OCI-LY1 (cell line): Measurements from ENCODE around the gene COL6A3.

ENCODE experiments used
- H2AFZ ChIP-seq: fragments of 200-600 bp; sonication (generic), shearing (Covaris generic); 2 replicates; pipeline ENCODE4 v1.6.0; 2014; ENCODE audit warnings: antibody characterized with exemption, mild to moderate bottlenecking, low read length
- H3F3A ChIP-seq: fragments of 200-600 bp; sonication (generic), shearing (Covaris generic); 2 replicates; pipeline ENCODE4 v1.6.0; 2014; ENCODE audit warnings: mild to moderate bottlenecking, antibody characterized with exemption, low read length, moderate library complexity; ENCODE audit not compliant: insufficient read depth
- H3K27ac ChIP-seq: fragments of 200-600 bp; sonication (generic); 2 replicates; pipeline ENCODE4 v1.5.1; 2014; ENCODE audit warnings: low read length, mixed run types, mild to moderate bottlenecking, low read depth; ENCODE audit not compliant: poor library complexity, severe bottlenecking
- H3K27me3 ChIP-seq: fragments of 200-600 bp; sonication (generic); 2 replicates; pipeline ENCODE4 v1.6.0; 2014; ENCODE audit warnings: antibody characterized with exemption, mild to moderate bottlenecking, low read length, moderate library complexity; ENCODE audit not compliant: insufficient read depth
- H3K36me3 ChIP-seq: fragments of 200-600 bp; sonication (generic); 2 replicates; pipeline ENCODE4 v1.6.1; 2014; ENCODE audit warnings: mild to moderate bottlenecking, antibody characterized with exemption, low read length, moderate library complexity, mixed read lengths; ENCODE audit not compliant: insufficient read depth
- H3K4me1 ChIP-seq: fragments of 200-600 bp; sonication (generic); 2 replicates; pipeline ENCODE4 v1.5.1; 2014; ENCODE audit warnings: mild to moderate bottlenecking, low read length, moderate library complexity; ENCODE audit not compliant: insufficient read depth, severe bottlenecking
- H3K4me2 ChIP-seq: fragments of 200-600 bp; sonication (generic), shearing (Covaris generic); 2 replicates; pipeline ENCODE4 v1.6.1; 2014; ENCODE audit warnings: low read length
- H3K4me3 ChIP-seq: fragments of 200-600 bp; sonication (generic); 2 replicates; pipeline ENCODE4 v1.5.1; 2014; ENCODE audit warnings: low read length, low read depth, mild to moderate bottlenecking, mixed read lengths; ENCODE audit not compliant: poor library complexity, severe bottlenecking
- H3K79me2 ChIP-seq: fragments of 200-600 bp; shearing (Covaris generic); 2 replicates; pipeline ENCODE4 v1.6.1; 2016; ENCODE audit warnings: mixed run types, low read length, mixed read lengths; ENCODE audit not compliant: insufficient read depth
- H3K9ac ChIP-seq: fragments of 200-600 bp; sonication (generic), shearing (Covaris generic); 2 replicates; pipeline ENCODE4 v1.6.1; 2014; ENCODE audit warnings: mild to moderate bottlenecking, low read length, mixed read lengths
- H3K9me2 ChIP-seq: fragments of 200-600 bp; sonication (generic), shearing (Covaris generic); 2 replicates; pipeline ENCODE4 v1.6.1; 2014; ENCODE audit warnings: low read depth, mild to moderate bottlenecking, low read length, mixed read lengths
- H3K9me3 ChIP-seq: fragments of 200-600 bp; shearing (Covaris generic); 2 replicates; pipeline ENCODE4 v1.6.1; 2014; ENCODE audit warnings: low read length, mixed read lengths
- H4K20me1 ChIP-seq: fragments of 200-600 bp; sonication (generic), shearing (Covaris generic); 2 replicates; pipeline ENCODE4 v1.6.0; 2016; ENCODE audit warnings: mild to moderate bottlenecking, low read length; ENCODE audit not compliant: insufficient read depth
- EZH2 ChIP-seq: fragments of 200-600 bp; sonication (generic), shearing (Covaris generic); IDR thresholded peaks from 2 replicates; pipeline ENCODE4 v1.8.0; 2017; ENCODE audit warnings: borderline replicate concordance, mixed run types, mild to moderate bottlenecking, antibody characterized with exemption, low read length, moderate library complexity, mixed read lengths
- TF ChIP-seq, protein P1 (sequence below): fragments of 200-600 bp; sonication (generic), shearing (Covaris generic); IDR thresholded peaks from 2 replicates; pipeline ENCODE4 v1.5.1; 2017; ENCODE audit warnings: mild to moderate bottlenecking, antibody characterized with exemption, low read length, moderate library complexity, mixed read lengths

The COL6A3 gene

DNA sequence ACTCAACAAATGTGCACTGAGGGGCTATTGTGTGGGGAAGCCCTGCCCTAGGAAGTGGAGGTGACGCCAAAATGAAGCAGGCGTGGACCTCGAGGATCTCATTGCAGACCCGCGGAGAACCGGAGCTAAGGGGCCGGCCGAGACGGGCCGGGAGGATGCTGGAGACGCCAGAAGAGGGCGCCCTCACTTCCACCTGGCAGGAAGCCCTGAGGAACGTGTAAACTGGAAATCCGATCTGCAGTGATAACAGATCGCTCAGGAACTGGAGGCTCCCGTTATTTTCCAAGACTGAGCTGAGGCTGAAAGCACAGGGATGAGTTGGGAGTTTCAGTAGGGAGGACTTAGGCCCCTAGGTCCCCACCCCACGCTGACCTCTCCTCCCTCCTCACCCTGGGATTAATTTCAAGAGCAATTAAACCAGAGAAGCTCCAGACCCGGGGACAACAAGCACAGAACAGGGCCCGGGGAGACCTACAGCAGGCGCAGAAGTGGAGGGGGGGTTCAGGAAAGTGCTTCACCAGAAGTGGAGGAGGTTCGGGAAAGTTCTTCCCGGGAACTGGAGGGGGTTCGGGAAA lies 7.7 kb upstream of the COL6A3 start:
- H2AFZ ChIP-seq: no peak overlapping the region
- no peaks in the 10 kb centered on the region for H3K9me2 ChIP-seq
- no peaks in the 10 kb centered on the region for H4K20me1 ChIP-seq
- no peak overlapping the region for H3K4me2 ChIP-seq
- no peaks in the 10 kb centered on the region for H3K9me3 ChIP-seq
- H3K36me3 ChIP-seq: no peaks in the 10 kb centered on the region
- H3K4me3 ChIP-seq: no peak overlapping the region
- H3K79me2 ChIP-seq: no peaks in the 10 kb centered on the region
- no peak overlapping the region for H3K9ac ChIP-seq
- 0 out of 2 replicates have a peak, but pooled peaks cover 12% of the 10 kb centered on the region for H3K27me3 ChIP-seq
- H3K4me1 ChIP-seq: no peaks in the 10 kb centered on the region
- TF ChIP-seq, protein P1, sequence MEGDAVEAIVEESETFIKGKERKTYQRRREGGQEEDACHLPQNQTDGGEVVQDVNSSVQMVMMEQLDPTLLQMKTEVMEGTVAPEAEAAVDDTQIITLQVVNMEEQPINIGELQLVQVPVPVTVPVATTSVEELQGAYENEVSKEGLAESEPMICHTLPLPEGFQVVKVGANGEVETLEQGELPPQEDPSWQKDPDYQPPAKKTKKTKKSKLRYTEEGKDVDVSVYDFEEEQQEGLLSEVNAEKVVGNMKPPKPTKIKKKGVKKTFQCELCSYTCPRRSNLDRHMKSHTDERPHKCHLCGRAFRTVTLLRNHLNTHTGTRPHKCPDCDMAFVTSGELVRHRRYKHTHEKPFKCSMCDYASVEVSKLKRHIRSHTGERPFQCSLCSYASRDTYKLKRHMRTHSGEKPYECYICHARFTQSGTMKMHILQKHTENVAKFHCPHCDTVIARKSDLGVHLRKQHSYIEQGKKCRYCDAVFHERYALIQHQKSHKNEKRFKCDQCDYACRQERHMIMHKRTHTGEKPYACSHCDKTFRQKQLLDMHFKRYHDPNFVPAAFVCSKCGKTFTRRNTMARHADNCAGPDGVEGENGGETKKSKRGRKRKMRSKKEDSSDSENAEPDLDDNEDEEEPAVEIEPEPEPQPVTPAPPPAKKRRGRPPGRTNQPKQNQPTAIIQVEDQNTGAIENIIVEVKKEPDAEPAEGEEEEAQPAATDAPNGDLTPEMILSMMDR: peak; percentile 81
- TF ChIP-seq EZH2: no peak
- no peaks in the 10 kb centered on the region for H3F3A ChIP-seq
- H3K27ac ChIP-seq: no peak overlapping the region

DNA sequence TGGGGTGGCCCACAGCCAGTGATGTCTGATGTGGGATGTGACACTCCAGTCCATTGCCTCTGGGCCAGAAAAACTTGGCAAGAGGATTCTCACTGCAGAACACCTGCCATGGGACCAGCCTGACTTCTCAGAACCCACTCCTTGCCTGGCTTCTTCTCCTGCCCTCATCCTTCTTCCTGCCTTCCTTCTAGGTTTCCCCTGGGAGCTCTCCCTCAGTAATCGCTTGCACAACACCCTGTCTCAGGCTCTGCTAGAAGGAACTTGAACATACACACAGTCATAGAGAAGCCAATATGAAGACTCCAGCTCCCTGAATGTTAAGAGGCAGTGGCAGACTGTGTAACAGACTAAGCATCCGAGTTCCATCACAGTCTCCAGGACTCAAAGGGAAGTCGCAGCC lies 4.3 kb upstream of the COL6A3 start:
- Histone ChIP-seq H3K9me2 (no peaks in the 10 kb centered on the region), H2AFZ (no peak overlapping the region), H3K27ac (no peak overlapping the region), H3K4me2 (no peak overlapping the region), H3K4me3 (no peak overlapping the region), H3K36me3 (no peaks in the 10 kb centered on the region), H3K79me2 (no peaks in the 10 kb centered on the region), H3K27me3 (peaks cover 14% of the 10 kb centered on the region; the same call in 1 of the 2 replicates), H4K20me1 (no peaks in the 10 kb centered on the region), H3F3A (no peaks in the 10 kb centered on the region), H3K9ac (no peak overlapping the region), H3K9me3 (no peaks in the 10 kb centered on the region), H3K4me1 (no peaks in the 10 kb centered on the region)
- TF ChIP-seq EZH2: no peak
- TF ChIP-seq, protein P1: no peak

DNA sequence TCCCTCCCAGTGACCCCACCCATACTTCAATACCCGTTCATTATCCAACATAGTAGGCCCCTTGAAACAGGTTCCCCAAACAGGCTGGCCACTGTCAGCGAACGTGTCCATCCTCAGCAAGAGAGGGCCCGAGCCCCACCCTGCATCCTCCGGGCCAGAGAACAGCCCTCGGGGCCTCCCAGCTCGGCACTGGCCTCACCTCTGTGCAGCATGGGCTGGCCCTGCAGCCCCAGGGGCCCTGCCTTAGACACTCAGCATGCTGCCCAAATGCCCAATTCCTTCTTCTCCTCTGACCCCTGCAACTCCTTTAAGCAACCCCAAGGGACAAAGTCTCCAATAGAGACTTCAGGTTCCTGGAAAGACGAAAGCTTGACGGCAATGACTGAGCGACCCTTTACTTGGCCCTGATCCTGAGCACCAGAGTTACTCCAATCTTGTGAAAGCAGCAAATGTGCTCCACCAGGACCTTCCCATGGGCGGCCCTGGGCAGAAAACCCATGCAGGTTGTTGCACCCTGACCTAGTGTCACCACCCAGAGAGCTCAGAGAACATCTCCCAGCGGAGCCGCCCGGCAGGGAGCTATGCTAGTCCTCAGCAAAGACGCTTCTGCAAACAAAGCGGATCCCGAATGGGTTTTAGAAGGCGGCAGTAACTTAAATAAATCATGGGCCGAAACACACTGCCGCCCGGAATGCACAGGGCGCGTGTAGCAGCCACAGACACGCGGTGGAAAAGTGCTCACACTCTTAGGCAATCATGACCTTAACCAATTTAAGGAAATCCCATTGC lies 782 bp downstream of the COL6A3 start:
- no peak overlapping the region for H2AFZ ChIP-seq
- no peaks in the 10 kb centered on the region for H3K9me3 ChIP-seq
- no peaks in the 10 kb centered on the region for H3K9me2 ChIP-seq
- H3F3A ChIP-seq: no peaks in the 10 kb centered on the region
- no peaks in the 10 kb centered on the region for H3K36me3 ChIP-seq
- no peaks in the 10 kb centered on the region for H3K79me2 ChIP-seq
- no peak overlapping the region for H3K4me3 ChIP-seq
- H4K20me1 ChIP-seq: no peaks in the 10 kb centered on the region
- H3K4me2 ChIP-seq: no peak overlapping the region
- H3K27me3 ChIP-seq: peaks cover 5% of the 10 kb centered on the region; the same call in 1 of the 2 replicates
- no peak overlapping the region for H3K27ac ChIP-seq
- no peak overlapping the region for H3K9ac ChIP-seq
- no peak for TF ChIP-seq EZH2
- TF ChIP-seq, protein P1: no peak
- no peaks in the 10 kb centered on the region for H3K4me1 ChIP-seq
